Measurements from ENCODE around the gene ZFP57.

ZFP57 gene

DNA sequence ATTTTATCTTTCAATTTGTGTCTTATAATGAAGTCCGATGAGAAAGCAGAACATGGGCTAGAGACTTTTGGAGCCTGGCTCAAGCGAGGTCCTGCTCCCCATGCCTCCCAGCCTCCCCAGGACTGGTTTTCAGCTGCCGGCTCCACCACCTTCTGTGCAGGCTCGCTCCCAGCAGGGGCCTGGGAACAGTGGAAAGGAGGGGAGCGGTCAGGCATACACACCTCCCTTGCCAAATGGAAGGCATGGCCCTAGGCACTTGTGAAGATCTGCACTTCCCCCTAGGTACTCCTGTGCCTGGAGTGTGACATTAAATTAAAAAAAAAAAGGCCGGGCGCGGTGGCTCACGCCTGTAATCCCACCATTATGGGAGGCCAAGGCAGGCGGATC lies 28.8 kb downstream of the ZFP57 start:
- no peak for DNase-seq

DNA sequence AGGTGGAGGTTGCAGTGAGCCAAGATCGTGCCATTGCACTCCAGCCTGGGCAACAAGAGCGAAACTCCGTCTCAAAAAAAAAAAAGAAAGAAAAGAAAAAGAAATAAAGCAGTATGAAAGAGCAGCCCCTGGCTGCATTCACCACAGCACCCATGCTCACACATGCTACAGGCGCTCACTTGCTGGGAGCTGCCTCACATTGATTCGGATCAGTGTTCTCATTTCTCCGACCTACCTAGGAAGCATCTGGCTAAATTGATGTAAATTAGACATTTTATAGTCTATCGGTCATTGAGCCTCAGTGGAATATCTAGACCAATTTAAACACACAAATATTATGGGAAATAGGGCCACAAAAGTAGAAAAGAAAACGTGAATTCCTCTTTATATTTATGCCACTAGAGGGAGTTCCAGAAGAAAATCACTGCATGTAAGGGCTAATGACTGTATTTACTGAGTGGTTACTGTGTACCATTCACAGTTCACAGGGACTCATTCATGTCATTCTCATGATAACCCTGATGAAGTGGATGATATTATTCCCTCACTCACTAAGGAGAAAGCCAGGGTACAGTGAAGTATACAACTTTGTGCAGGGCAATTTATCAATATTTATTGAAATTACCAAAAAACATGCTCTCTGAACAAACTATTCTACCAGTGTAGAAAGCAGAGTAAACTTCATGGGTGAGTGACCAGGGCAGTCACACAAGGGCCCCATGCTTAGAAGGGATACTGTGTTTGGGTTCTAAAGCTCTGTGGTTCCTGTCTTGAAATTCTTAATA lies 29.3 kb downstream of the ZFP57 start:
- DNase-seq: peak; percentile 9 to 18

DNA sequence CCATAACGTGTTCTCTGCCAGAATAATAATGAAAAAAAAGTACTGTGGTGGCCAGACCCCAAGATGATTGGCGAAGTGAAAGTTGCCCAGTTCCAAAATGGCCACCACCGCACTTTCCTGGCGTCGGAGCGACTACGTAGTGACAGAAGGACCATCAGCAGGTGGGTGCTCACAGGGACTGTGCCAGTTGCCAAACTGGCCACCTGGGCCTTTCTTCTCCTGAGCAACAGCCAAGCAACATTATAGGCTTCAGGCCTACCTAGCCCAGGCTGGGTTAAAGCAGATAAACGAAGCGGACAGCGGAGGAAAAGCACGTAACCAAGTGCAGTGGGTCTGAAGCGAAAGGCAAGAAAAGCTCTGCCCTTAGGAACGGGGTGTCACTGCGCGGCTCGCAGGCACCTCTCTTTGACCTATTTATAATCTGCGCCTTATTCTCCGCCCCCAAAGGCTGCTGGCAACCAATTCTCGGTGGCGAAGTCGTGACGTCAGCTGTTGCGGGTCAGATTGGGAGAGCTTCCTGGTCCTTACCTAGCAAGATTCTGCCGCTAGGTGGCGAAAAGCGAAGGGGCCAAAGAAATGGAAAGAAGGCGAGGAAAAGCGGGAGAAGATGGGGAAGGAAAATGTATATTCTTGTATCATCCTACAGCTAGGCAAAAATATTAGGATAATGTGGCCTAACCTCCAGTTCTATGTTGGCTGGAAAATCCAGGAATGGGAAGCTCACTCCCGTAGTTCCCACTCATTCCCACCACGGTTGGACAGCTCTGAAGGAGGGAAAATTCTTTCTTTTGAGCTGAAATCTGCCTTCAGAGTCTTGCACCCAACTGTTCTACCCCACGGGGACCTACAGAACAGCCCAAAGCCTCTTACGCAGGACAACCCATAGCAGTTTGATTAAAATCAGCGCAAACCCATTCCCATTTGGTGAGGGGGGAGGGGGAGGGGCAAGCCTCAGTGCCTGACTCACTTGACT lies 31.0 kb downstream of the ZFP57 start:
- peak; percentile 96 to 97 for DNase-seq

DNA sequence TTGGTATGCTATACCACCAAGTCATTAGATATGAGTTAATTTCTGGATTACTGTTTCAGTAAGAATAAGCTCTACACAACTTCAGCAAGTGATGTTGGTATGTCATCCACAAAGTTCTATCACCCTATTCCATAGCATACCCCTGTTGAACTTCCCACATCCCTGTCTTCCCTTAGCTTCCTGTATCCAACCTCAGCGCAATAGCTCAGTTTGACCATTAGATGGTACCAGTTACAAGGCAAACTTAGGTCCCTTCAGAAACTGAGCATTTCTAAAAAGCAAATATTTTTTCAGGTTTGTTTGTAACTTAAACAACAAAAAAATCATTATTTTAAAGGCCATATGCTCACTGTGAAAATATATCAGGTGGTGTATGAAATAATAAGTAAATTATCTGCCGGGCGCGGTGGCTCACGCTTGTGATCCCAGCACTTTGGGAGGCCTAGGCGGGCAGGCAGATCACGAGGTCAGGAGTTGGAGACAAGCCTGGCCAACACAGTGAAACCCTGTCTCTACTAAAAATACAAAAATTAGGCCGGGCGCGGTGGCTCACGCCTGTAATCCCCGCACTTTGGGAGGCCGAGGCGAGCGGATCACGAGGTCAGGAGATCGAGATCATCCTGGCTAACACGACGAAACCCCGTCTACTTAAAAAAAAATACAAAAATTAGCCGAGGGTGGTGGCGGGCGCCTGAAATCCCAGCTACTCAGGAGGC lies 32.9 kb downstream of the ZFP57 start:
- DNase-seq: peak; percentile 14 to 47

DNA sequence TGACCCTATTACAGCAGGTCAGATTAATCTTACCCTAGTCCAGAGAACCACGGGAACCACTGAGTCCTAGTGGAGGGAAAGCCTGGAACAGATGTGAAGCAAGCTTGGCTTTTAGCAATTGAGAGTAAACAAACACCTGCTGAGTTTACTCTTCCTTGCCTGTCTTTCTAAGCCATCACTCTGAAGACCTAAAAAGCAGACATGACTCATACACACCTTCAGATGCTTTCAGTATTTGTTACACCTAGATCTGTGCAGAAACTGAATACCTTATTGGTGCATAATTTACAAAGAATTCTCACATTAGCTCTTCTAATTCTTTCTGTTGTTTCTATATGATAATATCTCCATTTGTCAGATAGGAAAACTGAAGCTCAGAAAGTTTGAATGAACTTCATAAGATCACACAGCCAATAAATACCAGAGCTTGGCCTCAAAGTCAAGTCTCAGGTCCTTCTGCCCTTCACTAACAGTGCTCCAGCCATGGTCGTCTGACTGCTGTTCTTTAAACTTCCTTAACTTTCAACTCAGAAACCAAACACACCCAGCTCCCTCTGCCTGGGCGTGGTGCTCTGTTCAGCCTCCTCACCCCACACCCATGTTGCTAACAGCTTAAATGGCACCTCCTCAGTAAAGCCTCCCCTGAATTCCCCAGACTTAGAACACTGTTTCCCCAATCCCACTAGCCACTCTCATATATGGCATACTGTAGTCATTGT lies 39.4 kb downstream of the ZFP57 start:
- no peak for DNase-seq

DNA sequence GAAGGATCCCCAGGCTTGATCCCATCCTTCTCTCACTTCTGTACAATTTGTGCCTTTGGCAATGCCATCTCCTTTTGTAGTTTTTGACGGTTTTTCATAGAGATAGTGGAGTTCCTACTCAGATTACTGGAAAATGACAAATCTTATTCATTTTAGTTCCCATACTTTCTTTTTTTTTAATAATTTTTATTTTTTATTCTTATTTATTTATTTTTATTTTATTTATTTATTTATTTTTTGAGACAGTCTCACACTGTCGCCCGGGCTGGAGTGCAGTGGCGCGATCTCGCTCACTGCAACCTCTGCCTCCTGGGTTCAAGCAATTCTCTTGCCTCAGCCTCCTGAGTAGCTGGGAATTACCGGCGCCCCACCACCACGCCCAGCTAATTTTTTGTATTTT lies 43.7 kb downstream of the ZFP57 start:
- no peak for DNase-seq

DNA sequence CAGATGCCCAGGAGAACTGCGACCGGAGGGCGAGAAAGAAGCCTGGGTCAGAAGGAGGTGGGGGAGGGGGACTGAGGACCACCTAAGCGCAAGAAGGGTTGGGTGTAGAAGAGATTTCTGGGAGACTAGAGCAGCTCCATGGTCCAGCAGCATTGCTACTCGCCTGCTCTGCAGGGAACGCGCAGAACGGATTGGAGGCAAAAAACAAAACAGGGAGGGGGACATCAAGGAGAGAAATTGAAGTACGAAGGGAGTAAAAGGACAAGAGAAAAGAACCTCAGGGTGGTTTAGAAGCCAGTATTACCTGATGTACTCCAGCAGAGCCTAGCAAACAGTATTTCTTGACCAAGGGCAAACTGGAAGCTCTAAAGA lies 47.4 kb downstream of the ZFP57 start:
- DNase-seq: no peak

DNA sequence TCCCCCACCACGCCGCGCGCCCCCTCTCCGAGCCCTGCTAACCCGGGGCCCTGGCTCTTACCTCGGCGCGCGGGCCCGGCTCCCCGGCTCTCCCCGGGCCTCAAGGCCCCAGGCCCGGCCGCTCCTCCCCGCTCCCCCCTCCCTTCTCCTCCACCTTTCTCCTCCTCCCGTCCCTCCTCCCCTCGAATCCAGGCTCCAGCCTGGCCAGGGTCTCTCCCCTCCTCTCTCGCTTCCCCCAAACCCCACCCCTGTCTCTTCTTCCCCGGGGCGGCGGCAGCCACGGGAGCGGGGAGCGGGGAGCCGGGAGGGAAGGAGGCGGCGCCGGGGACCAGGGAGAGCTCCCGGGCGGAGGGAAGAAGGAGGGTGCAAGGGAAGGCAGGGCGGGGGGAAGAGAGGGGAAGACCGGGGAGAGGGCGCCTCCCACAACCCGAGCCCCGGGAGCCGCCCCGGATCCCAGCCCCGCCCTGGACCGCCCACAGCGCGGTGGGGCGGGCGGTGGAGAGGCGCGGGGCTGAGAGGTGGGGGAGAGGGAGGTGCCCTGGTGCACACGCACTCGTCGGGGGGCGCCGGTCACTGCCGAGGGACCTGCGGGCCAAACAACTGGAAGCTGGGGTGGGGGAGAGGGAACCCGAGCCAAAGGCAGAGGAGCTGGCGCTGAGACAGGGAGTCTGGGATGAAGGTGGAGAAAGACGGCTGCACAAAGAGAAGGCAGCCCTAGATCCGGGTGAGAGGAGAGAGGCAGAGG lies 48.0 kb downstream of the ZFP57 start, which contains the start of gene GABBR1:
GABBR1 (minus strand) TSS at position 395 of the 745 bp plus-strand sequence. CDS start 798 bp downstream, outside the sequence.
- peak; percentile 76 to 84 for DNase-seq

DNA sequence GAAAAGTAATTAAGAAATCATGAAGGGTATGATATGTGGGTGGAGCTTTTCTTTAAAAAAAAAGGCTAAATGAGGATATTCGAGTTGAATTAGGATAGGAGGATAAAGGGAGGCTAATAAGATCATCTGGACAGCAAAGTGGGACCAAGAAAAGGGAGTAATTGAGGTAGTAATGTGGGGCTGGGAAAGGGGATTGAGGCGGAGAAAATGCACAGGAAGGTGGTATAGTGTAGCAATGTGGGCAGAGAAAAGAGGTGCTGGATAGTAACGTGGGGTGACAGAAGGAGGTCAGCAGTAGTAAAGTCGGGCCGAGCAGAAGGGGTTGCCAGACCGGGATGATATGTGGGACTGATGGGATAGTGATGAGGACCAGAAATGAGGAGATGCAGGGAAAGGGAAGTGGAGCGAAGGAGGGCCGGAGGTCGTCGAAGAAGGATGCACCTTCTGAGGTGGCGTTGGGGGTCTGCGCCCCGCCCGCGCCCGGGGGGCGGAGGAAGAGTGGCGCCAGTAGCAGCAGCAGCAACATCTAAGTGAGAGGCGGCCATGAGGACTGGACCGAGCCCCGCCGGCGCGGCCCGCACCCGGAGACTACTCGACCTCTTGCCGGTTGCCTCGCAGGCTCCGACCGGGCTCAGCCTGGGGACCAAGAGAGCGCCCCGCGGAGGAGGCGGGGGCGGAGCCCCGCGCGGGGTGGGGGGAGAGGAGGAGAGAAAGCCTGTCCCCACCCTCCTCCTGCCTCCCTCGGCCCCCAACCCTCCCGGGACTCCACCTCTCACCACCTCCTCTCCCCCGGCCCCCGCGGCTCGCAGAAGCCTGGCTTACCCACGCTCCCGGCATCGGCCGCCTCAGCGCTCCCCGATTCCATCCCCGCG lies 48.9 kb downstream of the ZFP57 start:
- peak in 1 of 2 experiments; percentile 15 for DNase-seq

DNA sequence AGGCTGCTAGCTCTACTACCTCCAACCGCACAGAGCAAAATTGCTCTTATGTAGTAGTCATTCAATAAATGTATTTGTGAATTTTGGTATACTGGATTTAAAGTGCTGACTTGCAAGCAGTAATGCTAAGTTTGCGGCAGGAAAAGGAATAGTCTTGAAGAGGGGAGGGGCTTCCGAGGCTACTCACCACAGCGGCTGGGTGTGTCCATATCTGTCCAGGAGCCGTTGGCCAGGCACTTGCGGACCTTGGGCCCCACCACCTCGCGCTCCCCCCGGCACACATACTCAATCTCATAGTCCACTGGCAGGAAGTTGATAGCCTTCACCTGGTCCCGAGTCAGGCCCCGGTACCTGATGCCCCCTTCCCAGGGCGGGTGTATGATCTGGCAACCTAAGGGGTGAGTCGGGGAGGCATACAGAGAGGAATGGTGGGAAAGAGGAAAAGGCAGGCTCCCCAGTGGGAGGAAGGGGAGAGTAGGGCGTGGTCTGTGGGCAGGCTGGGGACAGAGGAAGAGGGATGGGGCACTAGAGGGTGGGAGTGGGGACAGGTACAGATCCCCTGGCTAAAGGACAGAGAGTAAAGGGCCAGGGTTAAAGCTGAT lies 49.6 kb downstream of the ZFP57 start:
- no peak for DNase-seq

DNA sequence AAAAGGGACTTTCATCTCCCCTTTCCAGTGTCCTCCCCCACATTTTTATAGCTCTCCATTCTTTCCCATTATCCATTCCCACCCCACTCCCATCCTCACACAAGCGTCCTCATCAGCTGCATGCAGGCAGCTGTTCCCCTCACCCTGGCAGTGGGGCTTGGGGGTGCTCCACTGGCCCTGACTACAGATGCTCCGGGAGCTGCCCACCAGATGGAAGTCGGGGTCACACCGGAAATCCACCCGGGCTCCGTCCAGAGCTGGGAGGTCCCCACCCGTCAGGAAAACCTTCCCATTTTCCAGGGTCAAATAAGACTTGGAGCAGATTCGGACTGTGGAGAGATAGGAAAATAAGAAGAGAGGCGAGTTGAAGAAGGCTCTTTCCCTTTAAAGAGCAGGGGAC lies 50.6 kb downstream of the ZFP57 start:
- DNase-seq: no peak

DNA sequence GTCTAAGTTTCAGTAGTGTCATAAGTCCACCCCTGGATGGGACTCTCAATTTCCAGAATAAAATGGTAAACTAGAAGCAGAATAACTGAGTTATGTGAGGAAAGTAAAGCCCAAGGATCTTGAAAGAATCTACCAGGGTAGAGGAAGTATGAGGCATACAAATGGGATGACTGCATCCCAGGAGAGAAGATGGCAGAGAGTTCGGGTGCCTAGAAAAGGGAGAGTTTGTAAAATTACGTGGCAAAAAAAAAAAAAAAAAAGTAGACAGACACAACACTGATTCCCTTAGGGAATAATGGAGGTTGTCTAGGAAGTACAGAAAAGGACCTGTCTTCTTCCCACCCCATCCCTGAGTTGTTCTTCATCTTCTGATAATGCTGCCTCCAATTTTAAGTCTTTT lies 51.4 kb downstream of the ZFP57 start:
- DNase-seq: no peak

DNA sequence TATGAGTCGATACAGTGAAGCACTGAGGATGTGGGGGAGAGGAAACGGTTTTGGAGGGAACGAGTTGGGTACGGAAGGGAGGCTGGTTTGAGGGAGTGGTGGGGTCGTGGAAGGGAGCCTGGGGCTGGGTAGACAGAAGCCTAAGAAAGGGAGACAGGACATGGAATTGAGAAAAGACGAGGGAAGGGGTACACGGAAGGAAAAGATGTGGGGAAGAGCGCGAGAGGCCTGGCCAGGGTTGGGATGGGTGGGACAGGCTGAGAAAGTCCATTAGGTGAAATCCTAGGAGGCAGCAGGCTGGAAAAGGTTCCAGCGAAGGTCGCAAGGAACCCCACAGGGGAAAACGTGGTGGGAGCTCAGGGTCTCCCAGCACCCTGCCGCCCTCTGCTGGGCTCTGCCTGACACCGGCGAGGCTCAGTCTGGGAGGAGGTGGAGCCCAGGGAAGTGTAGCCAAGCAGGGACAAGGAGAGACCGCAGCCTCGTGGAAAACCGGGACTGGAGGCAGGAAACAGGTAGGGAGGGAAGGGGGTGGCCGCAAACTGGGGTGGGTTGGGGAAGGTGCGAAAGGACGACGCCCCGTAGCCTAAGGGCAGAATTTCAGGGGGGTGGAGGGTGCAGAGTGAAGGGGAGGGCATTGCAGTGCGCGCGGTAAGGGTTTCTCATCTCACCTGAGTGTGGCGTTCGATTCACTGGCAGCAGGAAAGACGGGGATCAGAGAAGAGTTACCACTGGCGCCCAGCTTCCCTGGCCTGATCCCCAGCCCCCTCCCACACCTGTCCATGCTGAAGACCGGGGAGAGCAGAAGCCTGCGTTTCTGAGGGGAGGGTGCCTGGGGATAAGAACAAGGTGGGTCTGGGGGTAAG lies 52.3 kb downstream of the ZFP57 start:
- peak; percentile 72 to 85 for DNase-seq

DNA sequence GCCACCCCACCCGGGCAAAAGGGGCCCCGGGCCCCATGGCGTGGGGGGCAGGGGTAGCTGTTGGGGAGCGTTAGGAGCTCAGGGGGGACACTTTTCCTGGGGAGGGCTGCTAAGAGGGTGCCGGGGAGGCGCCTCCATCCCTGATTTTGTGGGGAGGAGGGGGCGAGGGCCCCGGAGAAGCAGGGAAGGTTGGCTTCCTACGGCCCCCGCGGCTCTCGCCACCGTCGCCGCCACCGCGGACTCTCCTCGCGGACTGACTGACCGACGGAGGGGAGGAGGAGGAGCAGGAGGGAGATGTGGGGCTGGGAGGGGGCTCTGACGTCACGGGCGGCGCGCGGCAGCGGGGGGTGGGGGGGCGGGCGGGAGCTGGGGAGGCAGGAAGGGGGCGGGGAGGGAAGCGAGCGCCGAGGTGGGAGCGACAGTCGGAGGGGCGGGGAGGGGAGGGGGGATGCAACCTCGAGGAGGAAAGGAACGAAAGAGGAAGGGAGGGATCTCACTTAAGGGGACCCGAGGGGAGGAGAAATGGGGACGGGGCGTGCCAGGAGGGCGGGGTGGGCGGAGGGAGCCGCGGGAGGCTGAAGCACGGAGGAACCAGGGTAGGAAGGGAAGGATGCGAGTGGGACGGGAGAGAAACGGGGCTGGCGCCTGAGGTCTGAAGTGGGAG lies 53.1 kb downstream of the ZFP57 start:
- DNase-seq: peak; percentile 44 to 50

DNA sequence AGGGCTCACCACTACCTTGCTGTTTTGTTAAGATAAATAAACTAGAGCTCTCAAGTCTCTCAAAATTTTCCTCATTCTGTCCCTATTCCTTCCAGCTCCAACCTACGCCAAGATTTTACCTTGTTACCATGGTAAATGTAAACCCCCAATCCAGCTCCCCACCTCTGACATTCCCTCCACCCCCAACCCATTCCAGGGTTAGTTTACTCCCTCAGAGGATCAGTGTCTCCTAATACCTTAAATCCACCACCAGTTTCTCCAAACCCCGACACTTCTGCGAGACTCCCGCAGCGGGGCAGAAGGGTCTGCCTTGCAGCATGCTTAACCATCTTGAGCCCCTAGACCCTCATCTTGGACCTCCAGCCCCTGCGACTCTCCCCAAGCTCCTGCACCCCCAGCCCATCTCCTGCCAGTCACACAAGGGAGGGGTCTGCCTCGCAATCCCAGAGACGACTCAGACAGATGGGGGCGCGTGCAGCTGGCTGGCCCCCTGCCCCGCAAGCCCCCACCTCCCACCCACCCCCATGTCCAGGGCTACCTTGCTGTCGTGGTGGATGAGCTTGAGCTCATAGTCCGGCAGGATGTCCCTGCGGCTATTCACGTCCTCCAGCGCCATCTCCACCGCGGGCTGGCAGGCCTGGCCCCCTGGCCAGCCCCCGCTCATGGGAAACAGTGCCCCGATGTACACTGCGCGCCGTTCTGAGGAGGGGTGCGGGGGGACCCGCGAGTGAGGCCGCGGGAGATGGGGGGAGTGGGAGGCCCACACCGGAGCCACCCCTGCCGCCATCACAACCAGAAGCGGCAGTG lies 53.8 kb downstream of the ZFP57 start:
- no peak for DNase-seq

DNA sequence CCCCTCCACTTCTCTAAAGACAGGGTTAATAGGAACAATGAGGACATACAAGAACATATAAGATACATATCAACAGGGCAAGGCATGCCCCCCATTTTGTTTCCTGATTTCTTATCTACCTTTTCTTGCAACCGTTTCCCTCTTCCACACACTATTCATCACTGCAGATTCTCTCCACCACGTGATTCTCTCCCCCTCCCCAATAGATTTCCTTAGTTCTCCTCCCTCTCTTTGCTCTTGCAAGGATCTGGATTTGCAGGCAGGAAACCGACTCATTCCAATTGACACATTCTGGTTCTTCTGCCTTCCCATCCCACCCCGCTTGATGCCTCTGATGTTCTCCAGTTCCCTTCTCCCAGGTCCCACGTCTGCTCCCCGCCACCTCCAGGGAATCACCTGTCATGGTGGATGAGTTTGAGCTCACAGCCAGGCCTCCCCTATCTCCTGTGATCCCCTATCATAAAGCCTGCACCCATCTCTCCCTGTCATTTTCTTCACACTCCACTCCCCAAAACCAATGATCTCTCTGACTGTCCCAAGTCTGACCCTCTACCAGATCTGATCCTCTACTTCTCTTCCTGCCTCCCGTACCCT lies 55.5 kb downstream of the ZFP57 start:
- no peak for DNase-seq

DNA sequence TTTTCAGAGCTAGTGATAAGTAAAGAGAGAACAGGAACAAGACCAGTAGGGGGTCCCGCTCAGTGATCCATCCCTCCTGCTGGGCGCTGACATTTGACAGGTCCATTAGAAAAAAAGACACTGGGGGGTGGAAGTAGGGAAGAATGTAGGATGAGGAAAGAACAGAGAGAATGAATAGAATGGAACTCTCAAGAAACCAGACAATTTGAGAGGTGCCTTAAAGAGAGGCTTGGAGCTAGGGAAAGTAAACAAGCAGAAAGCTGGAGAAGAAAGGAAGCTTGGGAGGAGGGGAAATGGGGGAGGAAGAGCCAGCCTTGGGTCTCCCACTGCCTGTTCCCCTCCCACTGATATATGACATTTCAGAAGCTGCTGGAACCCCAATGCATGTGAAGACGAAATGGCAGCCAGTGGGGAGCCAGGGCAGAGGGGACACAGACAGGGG lies 56.4 kb downstream of the ZFP57 start:
- DNase-seq: no peak
